ENCODE data around the gene DCBLD1. TPM values are rescaled to one million over a fixed set of nuclear protein-coding genes. Genes with fewer than 3 reads are reported as not detected.

DCBLD1 gene
- polyA plus RNA-seq, 3 donors = 2.9 to 3.3 (median 3.1) TPM

DNA sequence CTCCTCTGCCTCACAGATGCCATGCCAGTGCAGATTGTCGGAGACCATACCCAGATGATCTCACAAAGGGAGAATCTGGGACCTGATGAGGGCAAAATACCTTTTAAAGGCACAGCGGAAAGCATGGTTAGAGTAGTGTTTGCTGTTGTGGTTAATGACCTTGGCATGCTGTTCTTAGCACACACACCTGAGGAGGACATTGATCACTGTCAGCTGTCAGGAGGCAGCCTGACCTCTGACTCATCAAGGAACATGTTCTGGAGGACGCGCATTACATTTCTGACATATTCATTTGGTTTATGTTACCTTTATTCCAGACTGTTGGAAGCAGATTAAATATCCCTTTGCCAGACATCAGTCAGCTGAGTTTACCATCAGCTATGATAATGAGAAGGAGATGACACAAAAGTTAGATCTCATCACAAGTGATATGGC, 62.7 kb downstream of the DCBLD1 start:
- peaks cover 7 to 15% (median 9%) of the 10 kb centered on the region in 3 donors for H3K27me3 Mint-ChIP-seq (ENCODE audit: low read depth in 3 of 3)
- no peaks in the 10 kb centered on the region for H3K79me2 ChIP-seq (ENCODE audit: insufficient read depth, low read length)
- no peak overlapping the region for H3K9ac ChIP-seq (ENCODE audit: insufficient read depth, low read length, poor library complexity, severe bottlenecking)
- H4K20me1 ChIP-seq (ENCODE audit: insufficient read depth, low read length) = no peaks in the 10 kb centered on the region
- peaks cover 0 to 5% of the 10 kb centered on the region in 2 donors for H3K27me3 ChIP-seq (ENCODE audit: control insufficient read depth in 2 of 2, insufficient read depth in 2 of 2, low read length in 2 of 2)
- no peaks in the 10 kb centered on the region for H3K9me3 Mint-ChIP-seq
- peaks cover 12% of the 10 kb centered on the region for H3K4me1 Mint-ChIP-seq
- peaks cover 7 to 14% of the 10 kb centered on the region in 2 donors for H3K4me1 ChIP-seq (ENCODE audit: control insufficient read depth in 1 of 2, insufficient read depth in 2 of 2, low read length in 2 of 2)
- intact Hi-C loops (cut with micrococcal nuclease) = no loop called here
- no peaks in the 10 kb centered on the region for H3K9me3 ChIP-seq (replicated peaks in 1 of 2; ENCODE audit: control insufficient read depth in 1 of 2, insufficient read depth in 1 of 2, low read length in 2 of 2)
- peaks cover 31 to 38% of the 10 kb centered on the region in 2 donors for H3K36me3 Mint-ChIP-seq
- WGBS (ENCODE audit: insufficient coverage) = 95% methylated on average over 2 of the region's 4 CpGs
- no peak overlapping the region for H3K27ac ChIP-seq (ENCODE audit: low read depth in 1 of 2, low read length in 2 of 2)
- no peak for DNase-seq
- no peak overlapping the region for H3K4me2 ChIP-seq (replicated peaks; ENCODE audit: extremely low read depth, low read length, poor library complexity, severe bottlenecking)
- no peak overlapping the region for H3K4me3 ChIP-seq (replicated peaks in 1 of 3; ENCODE audit: low read depth in 2 of 3, low read length in 3 of 3)
- no peak overlapping the region for H2AFZ ChIP-seq (ENCODE audit: insufficient read depth, low read depth, low read length, poor library complexity, severe bottlenecking)
- peaks cover 0 to 9% of the 10 kb centered on the region in 2 donors for H3K36me3 ChIP-seq (replicated peaks in 1 of 2; ENCODE audit: control insufficient read depth in 1 of 2, insufficient read depth in 2 of 2, low read length in 2 of 2)
- H3K27ac Mint-ChIP-seq = peak overlapping the region in 1 of 7 donors; percentile 57
- no peak overlapping the region for H3K4me3 Mint-ChIP-seq
- no peak for TF ChIP-seq CTCF (IDR thresholded peaks at IDR 0.05)

DNA sequence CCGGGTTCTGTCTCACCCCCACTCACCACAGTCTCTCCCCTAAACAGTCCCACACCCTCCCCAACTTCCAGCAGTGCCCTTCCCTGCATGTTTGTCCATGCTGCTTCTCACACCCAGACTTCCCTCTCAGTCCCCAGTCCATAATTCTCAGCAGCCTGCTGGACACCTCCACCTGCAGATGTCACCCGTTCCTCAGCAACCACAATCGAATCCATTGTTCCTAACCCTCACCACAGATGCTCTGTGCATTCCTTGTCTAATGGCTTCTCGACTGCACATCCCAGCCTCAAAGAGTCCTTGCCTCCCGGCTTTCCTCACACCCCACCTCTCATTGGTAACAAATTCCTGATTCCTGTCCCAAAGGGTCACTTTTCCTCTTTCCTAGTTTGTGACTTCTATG, 64.2 kb downstream of the DCBLD1 start:
- Mint-ChIP-seq H3K4me3 (no peak overlapping the region), H3K27me3 (ENCODE audit: low read depth in 3 of 3) (peaks cover 7 to 15% (median 9%) of the 10 kb centered on the region in 3 donors), H3K4me1 (peaks cover 12% of the 10 kb centered on the region), H3K9me3 (no peaks in the 10 kb centered on the region), H3K36me3 (peaks cover 27 to 29% of the 10 kb centered on the region in 2 donors), H3K27ac (peak overlapping the region in 1 of 7 donors; percentile 61)
- Histone ChIP-seq H4K20me1 (ENCODE audit: insufficient read depth, low read length) (no peaks in the 10 kb centered on the region), H3K9me3 (replicated peaks in 1 of 2; ENCODE audit: control insufficient read depth in 1 of 2, insufficient read depth in 1 of 2, low read length in 2 of 2) (no peaks in the 10 kb centered on the region), H3K4me1 (ENCODE audit: control insufficient read depth in 1 of 2, insufficient read depth in 2 of 2, low read length in 2 of 2) (peaks cover 7 to 14% of the 10 kb centered on the region in 2 donors), H3K36me3 (replicated peaks in 1 of 2; ENCODE audit: control insufficient read depth in 1 of 2, insufficient read depth in 2 of 2, low read length in 2 of 2) (no peaks in the 10 kb centered on the region), H3K27ac (ENCODE audit: low read depth in 1 of 2, low read length in 2 of 2) (no peak overlapping the region), H3K9ac (ENCODE audit: insufficient read depth, low read length, poor library complexity, severe bottlenecking) (no peak overlapping the region), H3K4me2 (replicated peaks; ENCODE audit: extremely low read depth, low read length, poor library complexity, severe bottlenecking) (no peak overlapping the region), H3K4me3 (replicated peaks in 1 of 3; ENCODE audit: low read depth in 2 of 3, low read length in 3 of 3) (no peak overlapping the region), H3K27me3 (ENCODE audit: control insufficient read depth in 2 of 2, insufficient read depth in 2 of 2, low read length in 2 of 2) (peaks cover 0 to 5% of the 10 kb centered on the region in 2 donors), H3K79me2 (ENCODE audit: insufficient read depth, low read length) (no peaks in the 10 kb centered on the region), H2AFZ (ENCODE audit: insufficient read depth, low read depth, low read length, poor library complexity, severe bottlenecking) (no peak overlapping the region)
- TF ChIP-seq CTCF (IDR thresholded peaks at IDR 0.05) = no peak
- intact Hi-C loops (cut with micrococcal nuclease) = no loop called here
- no peak for DNase-seq
- 91% methylated on average over 5 of the region's 5 CpGs for WGBS (ENCODE audit: insufficient coverage)

Data from CD14-positive monocyte (primary cell).